Activated CD4-positive, alpha-beta T cell treated with anti-CD3 and anti-CD28 coated beads, Interleukin-10, Interleukin-2, amounts not matched to agents 100 ng/mL and 50 ng/mL, durations not matched to agents 16 hours and 8 hours (primary cell): Measurements from ENCODE around the gene OFD1.
A peak's percentile ranks its signal among the peaks of the same experiment; 100 is the strongest.
"Not testable (repeated sequence)": the region's sequence is repeated elsewhere in the genome, so short reads cannot be mapped to it uniquely, and the experiment has no call there.

Source experiments
- DNase-seq: peaks from one replicate; pipeline ENCODE4 v3.0.0-alpha.2; 2020

Gene OFD1

GRCh38 chrX:13702111-13702789, 32.3 kb upstream of the OFD1 start:
- no peak for DNase-seq

DNA sequence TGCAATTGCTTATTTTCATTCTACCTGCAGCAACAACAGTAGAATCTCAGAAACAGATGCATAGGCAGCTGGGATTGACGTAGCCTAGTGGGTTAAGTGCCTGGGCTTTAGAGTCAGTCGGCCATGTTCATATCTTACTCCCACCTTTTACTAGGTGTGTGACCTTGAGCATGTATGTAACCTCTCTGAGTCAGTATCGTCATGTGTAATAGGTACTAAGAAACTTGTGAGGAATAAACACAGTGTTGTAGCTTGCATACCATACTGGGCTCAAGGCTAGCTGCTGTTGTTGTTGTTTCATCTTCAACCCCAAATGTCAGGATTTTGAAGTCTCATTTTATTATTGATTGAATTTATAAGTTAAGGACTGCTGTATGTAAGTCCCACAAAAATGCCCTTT, 31.4 kb upstream of the OFD1 start:
- no peak for DNase-seq

GRCh38 chrX:13703589-13703988, 31.0 kb upstream of the OFD1 start:
- no peak for DNase-seq

GRCh38 chrX:13711141-13711540, 23.4 kb upstream of the OFD1 start:
- no peak for DNase-seq

- DNase-seq, result no peak
These were observed 18.1 kb upstream of the OFD1 start for GRCh38 chrX:13716455-13716854.

- no peak for DNase-seq
These were observed 17.6 kb upstream of the OFD1 start for GRCh38 chrX:13716905-13717304.

- DNase-seq, result no peak
These were observed 16.7 kb upstream of the OFD1 start for GRCh38 chrX:13717700-13718472.

- DNase-seq, result no peak
These were observed 15.2 kb upstream of the OFD1 start for GRCh38 chrX:13719192-13719856.

DNA sequence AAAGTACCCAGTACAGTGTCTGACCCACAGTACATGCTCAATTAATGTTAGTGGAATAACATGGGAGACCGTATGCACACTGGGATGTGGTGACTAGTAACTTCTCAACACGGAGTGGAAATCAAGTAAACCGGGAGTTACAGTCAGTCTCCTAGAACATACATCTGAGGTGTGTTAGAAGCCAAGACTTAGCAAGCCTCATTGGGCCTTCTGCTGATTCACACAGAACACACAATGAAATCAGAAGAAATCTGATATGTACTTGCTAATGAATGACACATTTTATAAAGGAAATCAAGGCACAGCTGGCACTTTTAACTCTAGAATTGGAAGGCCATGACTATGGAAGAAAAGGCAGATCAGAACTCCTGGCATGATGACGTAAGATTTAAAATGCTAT, 13.2 kb upstream of the OFD1 start:
- DNase-seq, result no peak

- no peak for DNase-seq
These were observed 12.6 kb upstream of the OFD1 start for GRCh38 chrX:13721819-13722519.

DNA sequence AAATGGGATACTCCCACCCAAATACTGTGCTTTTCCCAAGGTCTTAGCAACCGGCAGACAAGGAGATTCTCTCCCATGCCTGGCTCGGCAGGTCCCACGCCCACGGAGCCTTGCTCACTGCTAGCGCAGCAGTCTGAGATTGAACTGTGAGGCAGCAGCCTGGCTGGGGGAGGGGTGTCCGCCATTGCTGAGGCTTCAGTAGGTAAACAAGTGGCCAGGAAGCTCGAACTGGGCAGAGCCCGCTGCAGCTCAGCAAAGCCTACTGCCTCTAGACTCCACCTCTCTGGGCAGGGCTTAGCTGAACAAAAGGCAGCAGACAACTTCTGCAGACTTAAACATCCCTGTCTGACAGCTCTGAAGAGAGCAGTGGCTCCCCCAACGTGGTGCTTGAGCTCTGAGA, 9.7 kb upstream of the OFD1 start:
- DNase-seq, result peak; percentile 15

GRCh38 chrX:13726583-13726982, 8.0 kb upstream of the OFD1 start:
- DNase-seq, result not testable (repeated sequence)

DNA sequence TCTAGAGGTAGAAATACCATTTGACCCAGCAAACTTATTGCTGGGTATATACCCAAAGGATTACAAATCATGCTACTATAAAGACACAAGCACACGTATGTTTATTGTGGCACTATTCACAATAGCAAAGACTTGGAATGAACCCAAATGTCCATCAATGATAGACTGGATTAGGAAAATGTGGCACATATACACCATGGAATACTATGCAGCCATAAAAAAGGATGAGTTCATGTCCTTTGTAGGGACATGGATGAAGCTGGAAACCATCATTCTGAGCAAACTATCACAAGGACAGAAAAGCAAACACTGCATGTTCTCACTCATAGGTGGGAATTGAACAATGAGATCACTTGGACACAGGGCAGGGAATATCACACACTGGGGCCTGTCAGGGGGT, 4.0 kb upstream of the OFD1 start:
- not testable (repeated sequence) for DNase-seq

DNA sequence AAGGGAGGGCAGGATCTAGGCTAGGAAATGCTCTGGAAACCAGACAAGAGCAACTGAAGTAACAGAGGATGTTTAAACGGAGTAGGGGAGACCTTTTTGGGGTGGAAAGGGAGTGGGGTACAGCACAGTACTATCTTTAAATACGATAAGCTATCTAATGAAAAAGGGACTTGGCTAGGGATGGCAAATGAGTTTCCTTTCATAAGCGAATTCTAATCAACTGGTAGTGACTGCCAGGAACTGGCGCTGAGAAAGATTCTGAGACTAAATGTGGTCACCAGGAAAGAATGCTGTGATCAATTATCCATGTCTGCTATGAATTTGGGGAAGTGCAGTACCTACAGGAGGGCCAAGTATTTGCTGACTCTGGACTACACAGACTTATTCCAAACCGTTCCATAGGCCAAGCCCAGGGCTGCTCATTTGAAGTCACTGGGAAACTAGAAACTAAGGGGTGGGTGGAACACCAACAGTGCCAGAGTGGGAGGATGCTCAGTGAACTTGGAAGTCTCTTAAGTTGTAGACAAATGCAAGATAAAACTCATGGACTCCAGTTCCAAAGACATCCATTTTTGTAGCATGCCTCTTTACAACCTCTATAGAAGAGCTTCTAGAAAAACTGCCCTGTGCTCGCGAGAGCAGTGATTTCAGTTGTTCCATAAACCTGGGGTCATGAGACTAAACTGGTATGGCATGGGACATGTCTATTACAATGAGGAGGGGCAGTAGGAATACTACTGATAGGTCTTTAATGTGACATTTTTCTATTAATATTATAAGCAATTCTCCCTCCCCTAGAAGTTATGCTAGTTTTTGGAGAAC, 2.1 kb upstream of the OFD1 start:
- no peak for DNase-seq

- DNase-seq, result no peak
These were observed 1.0 kb upstream of the OFD1 start for GRCh38 chrX:13733506-13733905.

DNA sequence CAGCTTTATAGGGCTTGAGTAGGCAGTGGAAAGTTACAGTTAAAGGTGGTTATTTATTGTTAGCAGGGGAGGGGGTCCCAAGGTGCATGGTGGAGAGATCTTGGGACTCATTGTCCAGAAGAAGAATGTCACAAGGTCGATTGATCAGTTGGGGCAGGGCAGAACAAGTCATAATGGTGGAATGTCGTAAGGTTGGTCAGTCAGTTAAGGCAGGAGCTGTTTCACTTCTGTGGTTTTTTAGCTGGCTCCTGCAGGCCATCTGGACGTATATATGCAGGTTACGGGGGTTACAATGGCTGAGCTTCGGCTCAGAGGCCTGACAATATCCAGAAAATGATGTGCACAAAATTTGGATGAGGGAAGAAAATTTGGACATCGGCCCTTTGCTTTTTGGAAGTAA, 7.1 kb downstream of the OFD1 start:
- no peak for DNase-seq

DNA sequence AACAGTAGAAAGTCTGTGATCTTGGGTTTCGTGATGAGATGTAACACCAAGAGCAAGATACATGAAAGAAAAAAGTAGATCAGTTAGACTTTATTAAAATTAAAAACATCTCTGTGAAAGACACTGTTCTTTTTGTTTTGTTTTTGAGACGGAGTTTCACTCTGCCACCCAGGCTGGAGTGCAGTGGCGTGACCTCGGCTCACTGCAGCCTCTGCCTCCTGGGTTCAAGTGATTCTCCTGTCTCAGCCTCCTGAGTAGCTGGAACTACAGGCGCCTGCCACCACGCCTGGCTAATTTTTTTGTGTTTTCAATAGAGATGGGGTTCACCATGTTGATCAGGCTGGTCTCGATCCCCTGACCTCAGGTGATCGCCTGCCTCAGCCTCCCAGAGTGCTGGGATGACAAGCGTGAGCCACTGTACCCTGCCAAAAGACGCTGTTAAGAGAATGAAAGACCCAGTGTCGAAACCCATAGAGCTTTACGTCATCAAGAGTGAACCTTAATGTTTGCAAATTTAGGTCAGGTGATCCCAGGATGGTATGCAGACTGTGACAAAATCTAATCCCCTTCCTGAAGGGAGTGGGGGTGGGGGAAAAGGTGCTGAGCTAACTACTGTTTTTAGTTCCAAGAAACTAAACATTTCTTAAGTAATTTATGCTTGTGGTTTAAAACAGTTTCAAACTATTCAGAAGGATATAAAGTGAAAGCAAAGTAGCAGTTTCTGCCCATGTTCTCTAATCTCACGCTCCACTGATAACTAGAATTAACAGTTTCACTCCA, 8.0 kb downstream of the OFD1 start:
- DNase-seq, result peak; percentile 77

- peak; percentile 20 for DNase-seq
These were observed 13.3 kb downstream of the OFD1 start for GRCh38 chrX:13747836-13748235.

- no peak for DNase-seq
These were observed 13.9 kb downstream of the OFD1 start for GRCh38 chrX:13748486-13748885.

- DNase-seq, result peak; percentile 64
These were observed 15.7 kb downstream of the OFD1 start for GRCh38 chrX:13750204-13750603.

DNA sequence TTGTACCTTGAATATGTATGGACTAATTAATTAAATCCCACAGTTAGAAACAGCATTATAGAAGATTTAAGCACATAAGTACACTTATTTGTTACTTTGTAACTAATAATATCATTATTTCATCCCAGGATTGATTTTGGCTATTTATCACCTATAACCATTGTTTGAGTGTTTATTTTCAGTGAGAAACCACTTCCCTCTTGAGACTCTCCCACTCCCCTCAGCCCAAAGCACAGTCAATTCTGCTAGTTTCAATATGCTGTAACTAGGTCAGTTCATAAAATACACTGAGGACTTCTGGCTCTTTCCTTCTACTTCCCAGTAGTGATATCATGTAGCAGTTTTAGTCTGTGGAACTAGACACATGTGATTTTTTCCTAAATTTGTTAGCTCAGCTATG, 16.3 kb downstream of the OFD1 start:
- DNase-seq, result peak; percentile 32

DNA sequence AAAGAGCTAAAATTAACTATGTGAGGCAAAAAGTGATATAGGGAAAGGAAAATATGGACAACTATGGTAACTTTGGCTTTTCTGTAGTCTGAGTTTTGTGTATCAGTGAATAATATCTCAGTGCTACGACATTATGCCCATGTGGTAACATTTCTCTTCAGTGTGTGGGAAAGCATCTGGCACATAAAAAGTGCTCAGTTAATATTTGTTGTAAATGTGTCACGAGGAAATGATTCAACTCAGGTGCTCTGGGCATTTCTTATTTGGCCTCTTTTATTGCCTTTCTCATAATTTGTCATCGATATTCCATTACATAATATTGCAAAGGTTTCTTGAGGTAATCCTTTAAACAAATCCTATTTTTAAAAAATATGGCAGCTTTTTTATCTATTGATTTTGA, 17.6 kb downstream of the OFD1 start:
- no peak for DNase-seq
